Activated CD4-positive, alpha-beta T cell treated with anti-CD3 and anti-CD28 coated beads for 36 hours (primary cell): ENCODE results near the gene DCHS2. TPM values are rescaled to one million over a fixed set of nuclear protein-coding genes. Genes with fewer than 3 reads are reported as not detected.

Experiments
- ATAC-seq: fragments of 200-7000 bp; cut with Tn5 transposase; one replicate; pipeline ENCODE4 v1.10.0; 2021; ENCODE audit warnings: mild to moderate bottlenecking, moderate library complexity
- CTCF ChIA-PET: fragments of 350-600 bp; sonication (Branson Sonifier 250); formaldehyde crosslinking; loops from one replicate; lab custom pipeline; 2021; ENCODE audit warnings: antibody characterized with exemption; lab: Charles Lee
- POLR2A ChIA-PET: fragments of 350-600 bp; sonication (Branson Sonifier 250); formaldehyde crosslinking; loops from one replicate; lab custom pipeline; 2021; ENCODE audit warnings: antibody characterized with exemption, inconsistent platforms; lab: Charles Lee
- DNase-seq: peaks from one replicate; pipeline ENCODE4 v3.0.0-alpha.2; 2020
- H3K27ac Mint-ChIP-seq: one replicate; pipeline ENCODE4 v1.8.0; 2021; ENCODE audit warnings: mixed read lengths
- H3K27me3 Mint-ChIP-seq: one replicate; pipeline ENCODE4 v1.8.0; 2021; ENCODE audit warnings: mixed read lengths
- H3K36me3 Mint-ChIP-seq: one replicate; pipeline ENCODE4 v1.8.0; 2021; ENCODE audit warnings: low read depth, mixed read lengths
- H3K4me1 Mint-ChIP-seq: one replicate; pipeline ENCODE4 v1.8.0; 2021; ENCODE audit warnings: mixed read lengths
- H3K4me3 Mint-ChIP-seq: one replicate; pipeline ENCODE4 v1.8.0; 2021; ENCODE audit warnings: mild to moderate bottlenecking, moderate library complexity, mixed read lengths
- H3K9me3 Mint-ChIP-seq: one replicate; pipeline ENCODE4 v1.8.0; 2021; ENCODE audit warnings: low read depth, mixed read lengths
- intact Hi-C, 2 experiments: fragments of 100-400 bp; cut with DNase I in 1 of 2; cut with micrococcal nuclease in 1 of 2; formaldehyde crosslinking; loops; one replicate each; pipeline versions ENCODE4 v1.14.2 to v1.15.1; 2022 to 2024; cut with DNase I, micrococcal nuclease
- total RNA-seq, 2 experiments: library from RNA; stranded (reverse); gene quantifications; one replicate each; pipeline ENCODE4 v1.2.3, GENCODE V29; 2021

DCHS2 gene
- total RNA-seq, 2 experiments from 2014 or later = 0.05 to 0.14 TPM

DNA sequence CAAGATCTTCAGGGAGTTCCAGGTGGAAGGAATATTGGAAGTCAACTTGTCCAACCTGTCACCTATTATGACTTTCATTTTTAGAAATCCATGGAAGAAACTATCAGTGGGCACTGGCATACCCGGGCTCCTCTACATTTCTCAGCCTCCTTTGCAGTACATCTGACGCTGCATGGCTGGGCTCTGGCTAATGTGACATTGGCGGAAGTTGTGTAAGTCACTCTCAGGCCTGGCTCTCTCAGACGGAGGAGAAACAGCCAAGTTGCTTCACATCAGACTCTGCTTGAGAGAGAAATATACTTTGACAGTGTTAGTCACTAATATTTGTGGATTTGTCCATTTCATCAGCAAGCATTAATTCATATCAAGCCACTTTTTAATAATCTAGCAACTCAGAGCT, 4.5 kb downstream of the DCHS2 start:
- ATAC-seq = no peak
- peaks cover 12% of the 10 kb centered on the region for H3K4me1 Mint-ChIP-seq
- H3K36me3 Mint-ChIP-seq = no peaks in the 10 kb centered on the region
- no peak overlapping the region for H3K4me3 Mint-ChIP-seq
- no peak overlapping the region for H3K27ac Mint-ChIP-seq
- ChIA-PET CTCF (interaction anchor here (0.7 kb wide), 1 partner anchor 62 kb away, joined by 6 read pairs; no protein-coding TSS in a partner anchor), POLR2A (no interaction called here)
- intact Hi-C loops = no loop called here
- peaks cover 34% of the 10 kb centered on the region for H3K27me3 Mint-ChIP-seq
- no peaks in the 10 kb centered on the region for H3K9me3 Mint-ChIP-seq
- no peak for DNase-seq

DNA sequence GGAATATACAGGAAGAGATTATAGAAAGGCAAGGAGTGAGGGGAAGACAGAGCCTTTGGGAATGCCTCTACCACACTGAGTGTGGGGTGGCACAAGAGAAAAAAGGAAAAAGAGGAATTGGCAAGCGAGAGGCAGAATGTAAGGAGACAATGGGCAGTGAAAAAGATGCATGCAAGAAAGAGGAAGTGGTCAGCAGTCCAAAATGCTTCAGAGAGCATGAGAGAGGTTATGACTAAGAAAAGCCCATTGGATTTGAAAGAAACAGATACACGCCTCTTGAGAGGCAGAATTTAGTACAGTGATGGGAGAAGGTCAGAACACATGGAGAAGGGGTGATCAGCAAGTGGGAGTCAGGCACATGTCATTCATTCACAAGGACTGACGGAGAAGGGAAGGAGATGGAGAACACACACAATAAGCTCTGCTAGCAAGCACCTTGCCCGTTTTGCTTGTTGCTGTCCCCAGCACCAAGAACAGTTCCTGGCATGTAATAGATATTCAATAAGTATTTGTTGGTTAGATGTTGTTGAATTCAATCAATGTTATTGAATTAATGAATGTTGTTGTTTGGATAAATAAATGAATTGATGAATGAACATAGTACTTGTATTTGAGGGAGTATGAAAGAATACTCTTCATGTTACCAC, 6.3 kb downstream of the DCHS2 start:
- no peaks in the 10 kb centered on the region for H3K9me3 Mint-ChIP-seq
- no peak overlapping the region for H3K4me3 Mint-ChIP-seq
- H3K27me3 Mint-ChIP-seq = peaks cover 20% of the 10 kb centered on the region
- no peak overlapping the region for H3K27ac Mint-ChIP-seq
- DNase-seq = no peak
- no peaks in the 10 kb centered on the region for H3K36me3 Mint-ChIP-seq
- no peak for ATAC-seq
- ChIA-PET POLR2A (no interaction called here), CTCF (no interaction called here)
- intact Hi-C loops = no loop called here
- no peaks in the 10 kb centered on the region for H3K4me1 Mint-ChIP-seq

DNA sequence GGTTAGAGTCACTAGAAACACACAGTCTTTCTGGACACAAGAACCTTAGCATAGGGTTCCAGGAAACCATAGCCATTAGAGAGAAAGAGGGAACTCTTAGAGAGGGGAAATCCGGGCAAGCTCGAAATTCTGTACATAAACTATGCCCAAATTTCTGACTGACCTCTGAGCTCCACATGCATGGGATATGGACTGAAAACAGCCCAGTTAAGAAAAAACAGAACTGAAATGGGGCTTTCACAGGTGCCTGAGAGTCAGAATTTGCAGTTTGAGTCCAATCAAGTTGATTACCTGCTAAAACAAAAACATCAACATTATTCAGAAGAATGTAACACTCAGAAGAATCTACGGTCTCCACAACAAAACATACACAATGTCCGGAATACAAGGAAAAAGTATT, 13.1 kb downstream of the DCHS2 start:
- Mint-ChIP-seq H3K27me3 (peaks cover 6% of the 10 kb centered on the region), H3K9me3 (no peaks in the 10 kb centered on the region), H3K4me1 (no peaks in the 10 kb centered on the region), H3K4me3 (no peak overlapping the region), H3K36me3 (no peaks in the 10 kb centered on the region), H3K27ac (no peak overlapping the region)
- intact Hi-C loops = no loop called here
- no peak for DNase-seq
- ATAC-seq = no peak
- ChIA-PET POLR2A (no interaction called here), CTCF (interaction anchor here (0.8 kb wide), 1 partner anchor 28 kb away, joined by 3 read pairs; no protein-coding TSS in a partner anchor)

DNA sequence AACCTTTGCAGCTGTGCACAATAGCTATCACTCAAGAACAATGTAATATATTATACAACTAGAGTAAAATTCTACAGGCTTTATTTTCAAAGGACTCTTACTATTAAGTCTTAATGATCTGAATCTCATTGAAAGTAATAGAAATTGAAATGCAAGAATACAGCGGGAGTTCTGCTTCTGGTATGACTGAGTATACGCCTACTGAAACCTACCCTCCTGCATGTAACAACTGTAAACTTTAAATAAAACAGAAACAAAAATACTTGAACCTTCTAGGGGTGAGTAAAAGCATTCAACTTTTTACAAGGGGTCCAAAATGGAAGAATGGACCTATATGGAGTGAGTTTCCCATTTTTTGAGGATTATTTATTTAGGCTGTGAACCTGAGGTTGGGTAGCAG, 13.5 kb downstream of the DCHS2 start:
- CTCF ChIA-PET = interaction anchor here (0.6 to 0.9 kb wide), 3 partner anchors 9 to 28 kb away, joined by 3 to 5 read pairs (median 3); no protein-coding TSS in a partner anchor
- ATAC-seq (no peak), DNase-seq (no peak)
- POLR2A ChIA-PET = no interaction called here
- no peak overlapping the region for H3K27ac Mint-ChIP-seq
- intact Hi-C loops = no loop called here
- no peaks in the 10 kb centered on the region for H3K9me3 Mint-ChIP-seq
- no peaks in the 10 kb centered on the region for H3K36me3 Mint-ChIP-seq
- H3K4me1 Mint-ChIP-seq = no peaks in the 10 kb centered on the region
- peaks cover 6% of the 10 kb centered on the region for H3K27me3 Mint-ChIP-seq
- no peak overlapping the region for H3K4me3 Mint-ChIP-seq

DNA sequence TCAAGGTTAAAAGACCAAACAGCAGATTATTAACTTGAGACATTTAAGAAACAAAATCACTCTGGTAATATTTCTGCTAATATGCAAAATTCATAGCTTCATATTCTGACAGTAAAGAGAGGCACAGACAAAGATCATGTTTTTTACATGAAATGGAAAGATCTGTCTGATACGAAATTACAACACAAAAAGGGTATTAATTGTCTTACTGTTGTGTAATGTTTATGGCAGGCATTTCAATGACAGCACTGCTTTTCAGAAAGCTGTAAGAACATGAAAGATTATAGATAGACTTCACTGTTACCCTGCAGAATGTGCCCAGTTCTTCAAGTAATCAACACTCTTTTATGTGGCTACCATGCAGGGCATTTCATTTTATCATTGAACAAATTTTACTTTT, 15.4 kb downstream of the DCHS2 start:
- POLR2A ChIA-PET = no interaction called here
- no peaks in the 10 kb centered on the region for H3K9me3 Mint-ChIP-seq
- no peaks in the 10 kb centered on the region for H3K36me3 Mint-ChIP-seq
- CTCF ChIA-PET = no interaction called here
- no peak overlapping the region for H3K4me3 Mint-ChIP-seq
- ATAC-seq (no peak), DNase-seq (no peak)
- intact Hi-C loops = no loop called here
- H3K4me1 Mint-ChIP-seq = no peaks in the 10 kb centered on the region
- H3K27ac Mint-ChIP-seq = no peak overlapping the region
- peaks cover 10% of the 10 kb centered on the region for H3K27me3 Mint-ChIP-seq

DNA sequence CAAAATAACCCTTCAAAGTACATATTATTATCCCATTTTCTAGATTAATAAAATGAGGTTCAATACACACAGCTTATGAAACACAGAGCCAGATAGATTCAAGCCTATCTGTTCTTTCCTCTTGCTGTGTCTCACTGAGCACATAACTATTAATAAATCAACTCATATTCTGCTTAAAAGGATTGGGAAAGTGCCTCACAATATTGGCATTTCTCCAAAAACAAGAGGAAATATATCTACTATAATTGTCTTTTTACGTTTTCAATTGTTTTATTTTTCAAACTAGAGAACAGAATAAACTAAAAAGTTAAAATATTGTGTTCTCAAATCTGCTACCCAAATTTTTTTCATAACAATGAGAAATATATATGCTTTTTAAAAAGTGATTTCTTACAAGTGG, 15.8 kb downstream of the DCHS2 start:
- ATAC-seq (no peak), DNase-seq (no peak)
- Mint-ChIP-seq H3K36me3 (no peaks in the 10 kb centered on the region), H3K27ac (no peak overlapping the region), H3K4me1 (no peaks in the 10 kb centered on the region), H3K4me3 (no peak overlapping the region), H3K9me3 (no peaks in the 10 kb centered on the region), H3K27me3 (peaks cover 10% of the 10 kb centered on the region)
- POLR2A ChIA-PET = no interaction called here
- CTCF ChIA-PET = no interaction called here
- intact Hi-C loops = no loop called here

DNA sequence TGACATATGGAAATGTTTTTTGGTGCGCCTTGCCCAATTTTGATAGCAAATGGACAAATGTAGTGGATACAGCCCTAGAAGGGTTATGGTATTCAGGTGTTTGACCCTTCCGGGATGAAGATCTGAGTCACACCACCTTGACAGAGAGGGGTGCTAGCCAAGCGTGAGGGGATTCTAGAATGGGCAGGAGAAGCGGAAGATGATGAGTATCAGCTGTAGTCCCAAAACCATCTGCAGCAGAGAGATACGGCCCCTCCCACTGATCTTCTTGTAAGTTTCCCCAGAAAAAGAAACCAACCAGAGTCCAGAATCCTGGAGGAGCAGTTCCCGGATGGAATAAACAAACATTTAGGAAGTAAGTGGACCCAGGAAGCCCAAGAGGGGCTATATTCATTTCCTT, 18.1 kb downstream of the DCHS2 start:
- POLR2A ChIA-PET = no interaction called here
- DNase-seq (no peak), ATAC-seq (no peak)
- no peaks in the 10 kb centered on the region for H3K36me3 Mint-ChIP-seq
- CTCF ChIA-PET = interaction anchor here (0.8 kb wide), 1 partner anchor 118 kb away, joined by 3 read pairs; no protein-coding TSS in a partner anchor
- no peak overlapping the region for H3K4me3 Mint-ChIP-seq
- no peaks in the 10 kb centered on the region for H3K9me3 Mint-ChIP-seq
- intact Hi-C loops = no loop called here
- no peak overlapping the region for H3K27ac Mint-ChIP-seq
- no peaks in the 10 kb centered on the region for H3K4me1 Mint-ChIP-seq
- peaks cover 15% of the 10 kb centered on the region for H3K27me3 Mint-ChIP-seq

DNA sequence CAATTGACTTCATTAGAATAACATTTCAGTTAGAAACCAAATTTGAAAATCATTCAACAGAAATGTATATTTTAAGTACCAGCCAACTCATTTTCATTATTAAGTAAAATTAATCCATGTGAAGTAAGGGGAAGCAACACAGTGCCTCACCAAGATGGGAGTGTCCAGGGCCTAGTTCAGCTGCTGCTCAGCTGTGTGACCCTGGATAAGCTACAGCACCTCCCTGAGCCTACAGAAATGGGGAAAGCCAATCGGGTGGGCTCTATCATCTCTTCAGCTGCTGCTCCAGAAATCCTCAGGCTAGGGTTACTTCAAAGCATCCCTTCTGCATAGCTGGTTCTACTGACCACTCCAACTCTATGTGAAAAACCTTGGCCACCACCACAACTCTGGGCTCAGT, 18.7 kb downstream of the DCHS2 start:
- Mint-ChIP-seq H3K4me1 (no peaks in the 10 kb centered on the region), H3K4me3 (no peak overlapping the region), H3K9me3 (no peaks in the 10 kb centered on the region), H3K36me3 (no peaks in the 10 kb centered on the region), H3K27me3 (peaks cover 13% of the 10 kb centered on the region), H3K27ac (no peak overlapping the region)
- ChIA-PET CTCF (interaction anchor here (0.8 kb wide), 1 partner anchor 117 kb away, joined by 3 read pairs; no protein-coding TSS in a partner anchor), POLR2A (no interaction called here)
- ATAC-seq (no peak), DNase-seq (no peak)
- intact Hi-C loops = no loop called here

DNA sequence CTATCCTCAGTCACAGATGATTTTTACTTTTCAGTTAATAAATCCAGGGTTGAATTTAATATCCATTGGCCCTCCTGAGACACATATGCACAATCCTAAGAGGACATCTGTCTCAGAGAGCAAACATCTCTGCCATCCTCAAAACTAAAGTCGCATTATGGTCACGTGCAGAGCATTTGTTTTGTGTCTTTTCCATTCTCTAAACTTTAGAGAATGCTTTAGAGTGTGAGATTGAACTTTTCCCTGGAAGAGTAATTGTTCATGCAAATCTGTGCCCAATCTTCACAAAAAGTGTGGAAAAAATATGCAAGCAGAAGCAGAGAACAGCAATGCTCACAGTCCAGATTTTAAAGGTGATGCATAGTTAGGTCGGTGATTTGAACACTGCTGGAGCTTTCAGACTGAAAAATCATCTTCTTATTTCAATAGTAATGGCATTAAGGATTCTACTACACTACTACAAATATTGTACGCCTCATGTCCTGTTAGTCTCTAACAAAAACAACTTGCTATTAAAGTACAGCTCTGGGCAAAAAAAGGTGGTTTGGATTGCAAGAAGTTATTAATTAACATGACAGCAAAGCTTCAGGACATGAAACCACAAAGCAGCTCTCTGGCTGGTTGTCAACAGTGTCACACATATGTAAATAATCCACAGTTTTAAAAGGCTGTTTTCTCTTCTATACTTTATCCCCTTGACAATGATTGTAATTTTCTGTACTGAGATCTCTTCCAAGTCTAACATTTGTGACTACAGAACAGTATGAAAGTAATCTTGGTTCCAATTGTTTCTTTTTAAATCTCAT, 19.9 kb downstream of the DCHS2 start:
- H3K27ac Mint-ChIP-seq = no peak overlapping the region
- H3K27me3 Mint-ChIP-seq = peaks cover 15% of the 10 kb centered on the region
- no peak overlapping the region for H3K4me3 Mint-ChIP-seq
- intact Hi-C loops = no loop called here
- CTCF ChIA-PET = interaction anchor here (0.6 kb wide), 1 partner anchor 131 kb away, joined by 3 read pairs; no protein-coding TSS in a partner anchor
- no peaks in the 10 kb centered on the region for H3K9me3 Mint-ChIP-seq
- ATAC-seq (no peak), DNase-seq (no peak)
- POLR2A ChIA-PET = no interaction called here
- no peaks in the 10 kb centered on the region for H3K36me3 Mint-ChIP-seq
- no peaks in the 10 kb centered on the region for H3K4me1 Mint-ChIP-seq

DNA sequence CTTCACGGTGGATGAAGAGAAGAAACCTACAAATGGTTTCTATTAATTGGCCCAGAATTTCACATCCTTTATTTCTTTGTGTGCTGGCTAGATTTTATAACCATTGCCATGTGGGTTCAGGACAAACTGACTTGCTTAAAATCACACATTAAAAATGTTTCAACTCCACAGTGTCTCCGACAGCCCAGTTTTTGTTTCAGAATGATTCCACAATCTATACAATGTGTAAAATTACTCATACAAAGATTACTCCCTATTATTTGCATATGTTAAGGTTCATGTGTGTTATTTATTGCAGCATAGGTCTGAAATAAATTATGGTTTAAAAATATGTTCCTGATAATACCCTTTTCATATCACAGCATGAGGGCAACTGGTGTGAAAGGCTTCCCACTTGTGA, 20.6 kb downstream of the DCHS2 start:
- no peak overlapping the region for H3K4me3 Mint-ChIP-seq
- H3K27me3 Mint-ChIP-seq = peaks cover 15% of the 10 kb centered on the region
- H3K36me3 Mint-ChIP-seq = no peaks in the 10 kb centered on the region
- POLR2A ChIA-PET = no interaction called here
- H3K4me1 Mint-ChIP-seq = no peaks in the 10 kb centered on the region
- H3K27ac Mint-ChIP-seq = no peak overlapping the region
- CTCF ChIA-PET = interaction anchor here (0.6 kb wide), 1 partner anchor 68 kb away, joined by 3 read pairs; no protein-coding TSS in a partner anchor
- ATAC-seq (no peak), DNase-seq (no peak)
- no peaks in the 10 kb centered on the region for H3K9me3 Mint-ChIP-seq
- intact Hi-C loops = no loop called here

DNA sequence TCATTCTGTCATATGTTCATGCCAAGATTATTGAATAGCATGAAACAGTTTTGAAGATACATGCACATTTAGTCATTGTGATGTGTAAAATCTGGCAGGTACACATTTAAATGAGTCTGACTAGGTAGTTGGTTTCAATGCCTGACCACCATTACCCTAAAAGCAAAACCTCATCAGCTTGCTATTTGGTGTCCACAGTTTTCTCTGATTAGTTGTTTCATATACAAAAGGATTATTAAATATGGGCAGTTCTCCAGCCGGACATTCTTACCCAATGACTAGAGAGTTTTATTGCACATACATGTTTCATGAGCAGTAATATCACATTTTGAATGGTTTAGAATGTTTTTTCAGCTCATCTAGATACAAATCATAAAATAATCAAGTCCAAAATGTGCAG, 23.7 kb downstream of the DCHS2 start:
- H3K4me1 Mint-ChIP-seq = no peaks in the 10 kb centered on the region
- ChIA-PET POLR2A (no interaction called here), CTCF (no interaction called here)
- no peak for DNase-seq
- intact Hi-C loops = no loop called here
- peaks cover 13% of the 10 kb centered on the region for H3K27me3 Mint-ChIP-seq
- no peak for ATAC-seq
- no peak overlapping the region for H3K4me3 Mint-ChIP-seq
- H3K27ac Mint-ChIP-seq = no peak overlapping the region
- no peaks in the 10 kb centered on the region for H3K9me3 Mint-ChIP-seq
- H3K36me3 Mint-ChIP-seq = no peaks in the 10 kb centered on the region

DNA sequence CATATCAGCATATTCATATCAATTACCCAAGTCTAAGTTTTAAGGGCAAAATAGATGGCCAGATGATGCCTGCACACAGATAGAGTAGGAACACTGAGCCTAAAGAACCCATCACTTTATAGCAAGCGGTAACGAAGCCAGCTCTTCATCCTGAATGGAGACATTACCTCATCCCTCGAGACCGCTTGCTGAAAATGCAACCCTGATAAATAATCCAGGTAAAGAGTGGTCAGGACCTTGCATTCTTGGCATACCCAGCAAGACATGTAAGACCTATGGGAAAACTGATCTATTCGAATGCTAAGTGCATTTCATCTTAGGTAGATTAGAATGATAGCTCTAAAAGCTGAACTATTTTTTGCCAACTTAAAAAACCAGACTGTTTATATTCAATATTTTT, 25.3 kb downstream of the DCHS2 start:
- H3K4me3 Mint-ChIP-seq = no peak overlapping the region
- no peaks in the 10 kb centered on the region for H3K4me1 Mint-ChIP-seq
- no peak overlapping the region for H3K27ac Mint-ChIP-seq
- ChIA-PET CTCF (interaction anchor here (0.8 to 1.1 kb wide), 4 partner anchors 10 to 451 kb away, joined by 3 to 5 read pairs (median 4); no protein-coding TSS in a partner anchor), POLR2A (no interaction called here)
- H3K9me3 Mint-ChIP-seq = no peaks in the 10 kb centered on the region
- no peak for DNase-seq
- ATAC-seq = no peak
- H3K27me3 Mint-ChIP-seq = peaks cover 12% of the 10 kb centered on the region
- intact Hi-C loops = no loop called here
- no peaks in the 10 kb centered on the region for H3K36me3 Mint-ChIP-seq
